Fibroblast of pulmonary artery (primary cell): ENCODE measurements around the gene WNT16.

Experiments used
- DNase-seq: peaks from one replicate; pipeline ENCODE4 v3.0.0-alpha.2; 2010; ENCODE audit warnings: low read depth
- H3K4me3 ChIP-seq: replicated peaks from 2 replicates; pipeline ENCODE4 v1.5.1; 2011; ENCODE audit warnings: low read depth, mild to moderate bottlenecking, control low read depth, low read length, moderate library complexity
- TF ChIP-seq, protein P1 (sequence below): IDR thresholded peaks from 2 replicates; pipeline ENCODE4 v1.5.1; 2011; ENCODE audit warnings: mild to moderate bottlenecking, control low read depth, low read length, inconsistent platforms; ENCODE audit errors: missing control alignments

WNT16 gene

GRCh38 chr7:121334875-121335648, 6.3 kb downstream of the WNT16 start:
- H3K4me3 ChIP-seq: no peak overlapping the region
- TF ChIP-seq, protein P1, sequence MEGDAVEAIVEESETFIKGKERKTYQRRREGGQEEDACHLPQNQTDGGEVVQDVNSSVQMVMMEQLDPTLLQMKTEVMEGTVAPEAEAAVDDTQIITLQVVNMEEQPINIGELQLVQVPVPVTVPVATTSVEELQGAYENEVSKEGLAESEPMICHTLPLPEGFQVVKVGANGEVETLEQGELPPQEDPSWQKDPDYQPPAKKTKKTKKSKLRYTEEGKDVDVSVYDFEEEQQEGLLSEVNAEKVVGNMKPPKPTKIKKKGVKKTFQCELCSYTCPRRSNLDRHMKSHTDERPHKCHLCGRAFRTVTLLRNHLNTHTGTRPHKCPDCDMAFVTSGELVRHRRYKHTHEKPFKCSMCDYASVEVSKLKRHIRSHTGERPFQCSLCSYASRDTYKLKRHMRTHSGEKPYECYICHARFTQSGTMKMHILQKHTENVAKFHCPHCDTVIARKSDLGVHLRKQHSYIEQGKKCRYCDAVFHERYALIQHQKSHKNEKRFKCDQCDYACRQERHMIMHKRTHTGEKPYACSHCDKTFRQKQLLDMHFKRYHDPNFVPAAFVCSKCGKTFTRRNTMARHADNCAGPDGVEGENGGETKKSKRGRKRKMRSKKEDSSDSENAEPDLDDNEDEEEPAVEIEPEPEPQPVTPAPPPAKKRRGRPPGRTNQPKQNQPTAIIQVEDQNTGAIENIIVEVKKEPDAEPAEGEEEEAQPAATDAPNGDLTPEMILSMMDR: no peak
- no peak for DNase-seq

GRCh38 chr7:121336579-121336978, 7.8 kb downstream of the WNT16 start:
- no peak overlapping the region for H3K4me3 ChIP-seq
- DNase-seq: no peak

DNA sequence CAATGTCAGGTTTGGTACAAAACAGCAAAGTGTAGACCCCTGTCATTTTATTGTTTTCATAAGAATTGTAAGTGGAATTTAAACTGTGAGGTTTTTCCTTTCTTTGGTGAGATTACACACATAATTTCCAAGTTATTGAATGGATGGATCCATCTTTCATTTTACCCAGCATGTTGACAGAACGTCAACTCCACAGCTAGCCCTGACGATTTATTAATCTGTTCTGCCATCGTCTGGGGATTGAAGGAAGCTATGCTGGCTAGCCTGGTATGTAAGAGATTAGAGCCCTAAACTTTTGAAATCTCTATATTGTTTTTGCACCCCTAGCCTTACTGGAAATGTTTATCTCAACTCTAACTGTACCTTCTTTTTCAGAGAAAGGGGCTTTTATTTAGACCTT, 8.6 kb downstream of the WNT16 start:
- DNase-seq: peak; percentile 44
- no peak overlapping the region for H3K4me3 ChIP-seq
- TF ChIP-seq, protein P1: peak; percentile 14

More at GRCh38 chr7:121336579-121336978, 7.8 kb downstream of the WNT16 start:
- TF ChIP-seq, protein P1: no peak

DNA sequence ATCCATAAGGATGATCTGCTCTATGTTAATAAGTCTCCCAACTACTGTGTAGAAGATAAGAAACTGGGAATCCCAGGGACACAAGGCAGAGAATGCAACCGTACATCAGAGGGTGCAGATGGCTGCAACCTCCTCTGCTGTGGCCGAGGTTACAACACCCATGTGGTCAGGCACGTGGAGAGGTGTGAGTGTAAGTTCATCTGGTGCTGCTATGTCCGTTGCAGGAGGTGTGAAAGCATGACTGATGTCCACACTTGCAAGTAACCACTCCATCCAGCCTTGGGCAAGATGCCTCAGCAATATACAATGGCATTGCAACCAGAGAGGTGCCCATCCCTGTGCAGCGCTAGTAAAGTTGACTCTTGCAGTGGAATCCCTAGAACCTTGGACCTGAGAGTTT, 10.3 kb downstream of the WNT16 start:
- DNase-seq: no peak
- TF ChIP-seq, protein P1: no peak
- H3K4me3 ChIP-seq: no peak overlapping the region

DNA sequence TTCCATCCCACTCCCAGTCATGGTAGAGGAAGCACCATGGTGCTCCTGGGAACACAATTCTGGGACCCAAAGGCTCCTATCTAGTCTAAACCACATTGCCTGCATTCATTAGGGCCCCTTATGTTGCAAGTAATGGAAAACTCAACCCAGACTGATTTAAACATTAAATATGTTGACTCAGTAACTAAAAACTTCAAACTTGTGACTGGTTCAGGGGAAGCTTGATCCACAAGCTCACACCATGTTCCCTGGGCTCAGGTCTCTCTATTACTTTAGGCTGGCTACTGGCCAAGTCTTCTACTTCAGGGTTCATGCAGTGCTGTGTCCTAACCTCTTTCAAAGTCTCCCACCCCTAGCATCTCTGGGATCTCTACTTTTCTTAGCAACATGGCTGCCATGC, 13.1 kb downstream of the WNT16 start:
- no peak for DNase-seq
- TF ChIP-seq, protein P1: no peak
- no peak overlapping the region for H3K4me3 ChIP-seq

GRCh38 chr7:121342631-121343030, 13.8 kb downstream of the WNT16 start:
- TF ChIP-seq, protein P1: no peak
- no peak overlapping the region for H3K4me3 ChIP-seq
- no peak for DNase-seq

DNA sequence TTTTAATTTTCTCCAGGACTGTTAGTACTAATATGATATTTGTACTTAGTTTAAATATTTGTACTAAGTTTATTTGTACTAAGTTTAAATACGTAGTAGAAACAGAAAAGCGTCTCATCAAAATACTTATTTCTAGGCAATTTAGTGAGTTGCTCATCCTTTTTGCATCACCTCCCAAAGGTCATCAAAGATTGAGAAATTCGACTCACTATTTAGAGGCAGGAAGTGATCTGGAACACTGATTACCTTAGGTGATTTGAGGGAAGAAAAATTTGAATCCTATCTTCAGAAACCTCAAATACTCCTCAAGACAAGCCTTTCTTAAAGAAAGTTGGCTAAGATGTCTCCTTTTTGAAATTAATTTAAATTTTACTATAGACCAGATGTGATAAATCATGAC, 14.5 kb downstream of the WNT16 start:
- DNase-seq: no peak
- H3K4me3 ChIP-seq: no peak overlapping the region
- TF ChIP-seq, protein P1: no peak
